VCaP (cell line): ENCODE results near the gene SLC6A19.

ENCODE experiments used
- H3K27ac ChIP-seq: fragments of 450-650 bp; 2 replicates; pipeline ENCODE4 v1.5.1; 2017
- TF ChIP-seq, protein P1 (sequence below): fragments of 450-650 bp; conservative IDR thresholded peaks from 2 replicates; pipeline ENCODE4 v1.5.1; 2017; ENCODE audit warnings: mild to moderate bottlenecking, moderate library complexity

Gene SLC6A19

DNA sequence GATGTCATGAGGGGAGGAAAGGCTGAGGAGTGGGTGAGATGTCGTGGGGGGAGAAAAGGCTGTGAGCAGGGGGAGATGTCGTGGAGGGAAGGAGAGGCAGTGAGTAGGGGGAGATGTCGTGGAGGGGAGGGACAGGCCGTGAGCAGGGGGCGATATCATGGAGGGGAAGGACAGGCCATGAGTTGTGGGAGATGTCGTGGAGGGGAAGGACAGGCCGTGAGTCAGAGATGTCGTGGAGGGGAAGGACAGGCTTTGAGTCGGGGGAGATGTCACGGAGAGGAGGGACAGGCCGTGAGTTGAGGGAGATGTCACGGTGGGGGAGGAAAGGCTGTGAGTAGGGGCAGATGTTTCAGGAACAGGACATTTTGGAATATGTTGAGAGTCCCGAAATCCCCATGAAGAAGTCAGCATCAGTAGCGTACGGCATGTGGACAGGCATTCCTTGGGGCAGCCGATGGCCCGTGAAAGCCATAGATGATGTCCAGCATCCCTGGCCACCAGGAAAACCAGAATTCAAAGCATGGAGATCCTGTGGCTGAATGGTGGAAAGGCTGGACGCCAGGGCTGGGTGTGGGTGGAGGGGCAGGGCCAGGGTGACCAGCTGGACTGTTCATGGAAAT, 8.3 kb upstream of the SLC6A19 start:
- no peak overlapping the region for H3K27ac ChIP-seq
- TF ChIP-seq, protein P1, sequence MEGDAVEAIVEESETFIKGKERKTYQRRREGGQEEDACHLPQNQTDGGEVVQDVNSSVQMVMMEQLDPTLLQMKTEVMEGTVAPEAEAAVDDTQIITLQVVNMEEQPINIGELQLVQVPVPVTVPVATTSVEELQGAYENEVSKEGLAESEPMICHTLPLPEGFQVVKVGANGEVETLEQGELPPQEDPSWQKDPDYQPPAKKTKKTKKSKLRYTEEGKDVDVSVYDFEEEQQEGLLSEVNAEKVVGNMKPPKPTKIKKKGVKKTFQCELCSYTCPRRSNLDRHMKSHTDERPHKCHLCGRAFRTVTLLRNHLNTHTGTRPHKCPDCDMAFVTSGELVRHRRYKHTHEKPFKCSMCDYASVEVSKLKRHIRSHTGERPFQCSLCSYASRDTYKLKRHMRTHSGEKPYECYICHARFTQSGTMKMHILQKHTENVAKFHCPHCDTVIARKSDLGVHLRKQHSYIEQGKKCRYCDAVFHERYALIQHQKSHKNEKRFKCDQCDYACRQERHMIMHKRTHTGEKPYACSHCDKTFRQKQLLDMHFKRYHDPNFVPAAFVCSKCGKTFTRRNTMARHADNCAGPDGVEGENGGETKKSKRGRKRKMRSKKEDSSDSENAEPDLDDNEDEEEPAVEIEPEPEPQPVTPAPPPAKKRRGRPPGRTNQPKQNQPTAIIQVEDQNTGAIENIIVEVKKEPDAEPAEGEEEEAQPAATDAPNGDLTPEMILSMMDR, result no peak

DNA sequence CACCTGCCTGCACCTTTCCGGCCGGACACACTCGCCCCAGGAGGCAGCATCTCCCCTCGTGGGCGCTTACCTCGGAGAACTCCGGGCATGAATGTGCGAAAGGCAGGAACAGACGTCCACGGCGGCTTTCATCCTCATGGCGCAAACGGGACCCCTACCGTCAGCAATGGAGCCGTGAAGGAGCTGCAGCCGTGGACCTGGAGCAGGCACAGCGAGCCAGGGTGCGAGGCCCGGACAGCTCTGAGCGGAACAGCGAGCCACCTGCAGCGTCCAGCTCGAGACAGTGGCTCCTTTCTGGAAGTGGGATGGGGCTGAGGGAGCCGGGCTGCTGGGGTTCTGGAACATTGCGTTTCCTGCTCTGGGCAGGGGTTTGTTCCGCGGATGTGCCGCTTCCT, 7.8 kb upstream of the SLC6A19 start:
- TF ChIP-seq, protein P1, result no peak
- H3K27ac ChIP-seq, result no peak overlapping the region

DNA sequence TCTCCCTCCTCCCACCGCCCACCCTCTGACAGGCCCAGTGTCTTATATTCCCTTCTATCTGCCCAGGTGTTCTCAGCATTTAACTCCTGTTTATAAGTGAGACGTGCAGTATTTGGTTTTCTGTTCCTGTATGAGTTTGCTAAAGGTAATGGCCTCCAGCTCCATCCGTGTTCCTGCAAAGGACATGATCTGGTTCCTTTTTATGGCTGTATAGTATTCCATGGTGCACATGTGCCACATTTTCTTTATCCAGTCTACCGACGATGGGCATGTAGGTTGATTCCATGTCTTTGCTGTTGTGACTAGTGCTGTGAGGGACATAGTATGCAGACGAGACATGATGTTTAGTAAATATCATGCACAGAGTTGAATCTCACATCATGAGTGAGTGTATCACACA, 7.0 kb upstream of the SLC6A19 start:
- TF ChIP-seq, protein P1, result no peak

DNA sequence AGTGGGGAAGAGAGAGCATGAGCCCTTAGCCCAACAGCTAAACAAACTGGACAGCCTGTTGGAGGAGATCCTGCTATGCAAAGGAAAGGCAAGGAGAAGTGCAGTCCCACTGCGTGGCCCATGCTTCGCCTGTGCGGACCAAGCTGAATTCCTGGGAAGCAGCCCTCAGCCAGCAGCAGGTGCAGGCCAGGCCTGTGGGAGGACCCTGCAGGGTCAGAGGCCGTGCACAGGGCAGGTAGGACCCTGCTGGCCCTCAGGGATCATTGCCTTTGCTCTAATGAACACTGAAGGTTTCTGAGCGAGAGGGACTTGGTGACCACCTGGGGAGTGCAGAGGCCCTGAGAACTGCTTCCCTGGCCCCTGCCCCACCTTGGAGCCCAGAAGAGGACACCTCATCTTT, 6.0 kb upstream of the SLC6A19 start:
- H3K27ac ChIP-seq, result no peak overlapping the region
- TF ChIP-seq, protein P1, result no peak

More for the DNA sequence above, 7.0 kb upstream of the SLC6A19 start:
- no peak overlapping the region for H3K27ac ChIP-seq

DNA sequence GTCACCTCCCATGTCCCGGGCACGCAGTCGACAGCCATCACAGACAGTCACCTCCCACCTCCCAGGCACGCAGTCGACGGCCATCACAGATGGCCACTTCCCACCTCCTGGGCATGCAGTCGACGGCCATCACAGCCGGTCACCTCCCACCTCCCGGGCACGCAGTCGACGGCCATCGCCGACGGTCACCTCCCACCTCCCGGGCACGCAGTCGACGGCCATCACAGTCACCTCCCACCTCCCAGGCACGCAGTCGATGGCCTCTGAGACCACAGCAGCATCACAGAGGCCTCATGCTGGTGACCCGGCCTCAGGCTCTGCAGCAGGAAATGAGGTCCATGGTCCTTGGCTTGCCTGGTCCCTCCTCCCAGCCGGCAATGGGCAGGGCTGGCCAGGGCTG, 5.5 kb upstream of the SLC6A19 start:
- TF ChIP-seq, protein P1, result no peak
- no peak overlapping the region for H3K27ac ChIP-seq

DNA sequence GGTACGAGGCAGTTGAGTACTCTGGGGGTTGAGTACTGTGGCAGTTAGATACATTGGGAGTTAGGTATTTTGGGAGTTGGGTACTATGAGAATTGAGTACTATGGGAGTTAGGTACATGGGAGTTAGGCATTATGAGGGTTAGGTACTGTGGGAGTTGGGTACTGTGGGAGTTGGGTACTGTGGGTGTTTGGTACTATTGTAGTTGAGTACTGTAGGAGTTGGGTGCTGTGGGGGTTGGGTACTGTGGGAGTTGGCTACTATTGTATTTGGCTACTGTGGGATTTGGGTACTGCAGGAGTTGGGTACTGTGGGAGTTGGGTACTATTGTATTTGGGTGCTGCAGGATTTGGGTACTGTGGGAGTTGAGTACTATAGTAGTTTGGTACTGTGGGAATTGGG, 4.8 kb upstream of the SLC6A19 start:
- H3K27ac ChIP-seq, result no peak overlapping the region
- TF ChIP-seq, protein P1, result no peak

DNA sequence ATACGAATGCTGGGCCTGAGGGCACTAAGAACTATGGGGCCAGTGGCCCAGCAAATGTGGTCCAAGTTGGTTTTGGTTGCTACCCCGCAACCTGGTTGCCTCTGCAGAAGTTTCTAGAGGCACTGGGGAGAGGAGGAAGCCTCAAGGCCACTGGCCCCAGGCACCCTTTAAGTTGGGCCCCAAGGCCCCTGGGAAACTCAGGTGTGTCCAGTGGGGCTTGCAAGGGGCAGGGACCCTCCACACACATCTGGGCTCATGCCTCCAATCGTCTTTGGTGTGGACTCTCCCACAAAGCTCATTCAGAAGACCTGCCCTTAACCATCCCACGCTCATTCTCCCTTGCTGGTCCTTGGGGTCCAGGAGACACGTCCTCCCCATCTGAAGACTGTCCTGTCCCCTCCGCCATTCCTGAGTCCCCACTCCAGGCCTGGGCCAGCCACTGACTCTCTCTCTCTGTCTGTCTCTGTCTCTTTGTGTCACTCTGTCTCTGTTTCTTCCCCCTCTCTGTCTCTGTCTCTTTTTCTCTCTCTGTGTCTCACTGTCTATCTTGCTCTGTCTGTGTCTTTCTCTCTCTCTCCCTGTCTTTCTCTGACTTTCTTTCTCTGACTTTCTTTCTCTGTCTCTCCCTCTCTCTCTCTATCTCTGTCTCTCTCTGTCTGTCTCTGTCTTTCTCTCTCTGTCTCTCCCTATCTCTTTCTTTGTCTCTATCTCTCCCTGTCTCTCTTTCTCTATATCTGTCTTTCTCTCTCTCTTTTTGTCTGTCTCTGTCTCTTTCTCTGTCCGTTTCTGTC, 3.3 kb upstream of the SLC6A19 start:
- no peak overlapping the region for H3K27ac ChIP-seq
- TF ChIP-seq, protein P1, result no peak
